T-helper 2 cell treated with Interferon-gamma antibody and Interleukin-4, amounts not matched to agents 100 ng/mL and 5 ng/mL, for 36 hours (primary cell): Measurements from ENCODE around the gene CNPY1. TPM values are rescaled to one million over a fixed set of nuclear protein-coding genes. Genes with fewer than 3 reads are reported as not detected.
"Not testable (repeated sequence)": the region's sequence is repeated elsewhere in the genome, so short reads cannot be mapped to it uniquely, and the experiment has no call there.

Experiments
- intact Hi-C: fragments of 100-400 bp; cut with micrococcal nuclease; formaldehyde crosslinking; loops from one replicate; pipeline ENCODE4 v1.15.1; 2023
- total RNA-seq: library from RNA; stranded (reverse); gene quantifications from 2 replicates; pipeline ENCODE4 v1.2.3, GENCODE V29; 2022

CNPY1 gene
- total RNA-seq, 1 donor from 2014 or later: not detected

DNA sequence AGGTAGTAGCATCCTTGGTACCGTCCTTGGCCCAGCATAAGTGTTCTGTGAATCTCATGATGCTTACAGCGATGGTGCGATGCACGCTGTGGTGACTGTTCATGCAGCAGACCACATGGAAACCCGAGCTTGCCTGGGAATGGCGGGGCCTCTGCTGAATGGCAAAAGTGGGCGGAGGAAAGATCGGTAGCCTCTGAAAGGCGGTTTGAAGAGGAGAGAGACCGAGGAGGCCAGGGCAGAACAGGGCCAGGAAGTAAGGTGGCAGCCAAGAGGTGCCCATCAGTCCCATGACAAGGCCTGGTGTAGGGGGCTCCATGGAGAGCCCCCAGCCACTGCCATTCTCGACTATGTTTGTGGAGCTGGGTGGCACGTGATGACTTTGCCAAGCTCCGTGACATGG is 33.2 kb upstream of the CNPY1 start:
- intact Hi-C loops: no loop called here

DNA sequence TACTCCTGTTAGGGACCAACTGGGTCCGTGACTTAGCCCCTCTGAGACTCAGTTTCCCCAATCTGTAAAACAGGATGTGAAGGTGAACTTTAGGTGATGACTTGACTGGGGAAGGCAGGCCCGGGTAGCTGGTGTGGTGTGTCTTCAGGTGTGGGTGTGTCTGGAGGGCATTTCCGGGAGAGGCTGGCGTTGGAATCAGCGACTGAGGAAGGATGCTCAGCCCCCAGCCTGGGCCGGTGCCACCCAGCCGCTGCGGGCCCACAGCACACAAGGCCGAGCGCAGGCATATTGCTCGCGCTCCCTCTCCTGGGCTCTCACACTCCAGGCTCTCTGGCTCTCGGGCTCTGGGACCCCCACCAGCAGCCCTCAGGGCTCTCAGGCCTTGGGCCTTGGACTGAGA is 31.7 kb upstream of the CNPY1 start:
- intact Hi-C loops: no loop called here

DNA sequence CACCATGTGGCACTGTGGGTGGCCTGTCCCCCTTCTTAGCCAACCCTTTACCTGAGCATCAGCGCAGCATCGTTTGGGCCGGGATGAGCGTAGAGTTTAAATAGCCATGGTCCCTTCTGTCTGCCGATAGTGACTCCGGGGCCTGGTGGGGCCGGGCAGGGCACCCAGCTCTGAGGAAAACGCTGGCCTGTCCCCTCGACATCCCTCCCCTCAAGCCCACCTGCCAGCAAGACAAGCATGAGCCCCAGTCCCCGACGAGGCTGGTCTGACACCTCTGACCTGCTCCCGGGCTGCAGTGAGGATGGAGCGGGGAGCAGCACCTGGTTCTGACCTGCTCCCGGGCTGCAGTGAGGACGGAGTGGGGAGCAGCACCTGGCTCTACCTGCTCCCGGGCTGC is 31.1 kb upstream of the CNPY1 start:
- intact Hi-C loops: no loop called here

DNA sequence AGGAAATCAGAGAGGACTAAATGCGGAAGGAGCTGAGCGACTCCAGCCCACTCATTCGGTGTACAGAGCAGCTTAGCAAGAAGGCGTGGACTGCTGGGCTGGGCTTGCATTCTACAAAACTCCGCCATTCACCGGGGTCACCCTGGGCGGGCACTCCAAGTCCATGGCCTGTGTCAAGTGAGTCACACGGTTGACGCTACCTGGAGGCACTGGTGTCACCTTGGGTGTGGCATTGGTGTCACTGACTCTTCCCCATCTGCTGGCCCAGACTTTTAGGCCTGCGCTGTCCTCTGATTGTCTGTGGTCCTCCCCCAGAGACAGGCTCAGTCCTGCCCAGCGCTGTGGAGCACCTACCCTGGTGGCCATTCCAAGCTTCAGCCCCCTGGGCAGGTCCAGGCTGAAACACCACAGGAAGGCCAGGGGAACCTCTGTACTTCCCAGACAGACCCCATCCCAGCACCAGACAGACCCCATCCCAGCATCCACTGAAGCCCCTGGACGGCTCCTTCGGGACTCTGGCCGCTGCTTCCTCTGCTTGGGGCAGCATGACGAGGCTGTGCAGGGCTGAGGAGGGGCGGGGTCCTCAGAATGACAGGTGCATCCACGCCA is 30.6 kb upstream of the CNPY1 start:
- intact Hi-C loops: no loop called here

DNA sequence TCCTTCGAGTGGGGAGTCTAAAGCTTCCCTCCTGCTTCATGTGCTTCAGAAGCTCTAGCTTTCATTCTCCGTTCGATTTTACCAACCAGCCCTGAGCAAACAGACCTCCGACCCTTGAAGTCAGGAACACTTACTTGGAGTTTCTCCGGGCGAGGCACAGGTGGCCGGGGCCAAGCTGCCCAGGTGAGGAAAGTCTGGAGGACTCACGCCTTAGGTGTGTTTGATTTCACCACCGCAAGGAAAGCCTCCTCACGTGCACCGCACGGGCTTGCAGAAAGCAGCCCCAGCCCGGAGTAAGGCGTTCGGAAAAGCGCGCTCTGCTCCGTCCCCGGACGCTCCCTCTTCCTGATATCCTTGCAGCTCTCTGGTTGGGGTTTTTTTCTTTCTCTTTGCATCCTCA is 30.1 kb upstream of the CNPY1 start:
- intact Hi-C loops: no loop called here

DNA sequence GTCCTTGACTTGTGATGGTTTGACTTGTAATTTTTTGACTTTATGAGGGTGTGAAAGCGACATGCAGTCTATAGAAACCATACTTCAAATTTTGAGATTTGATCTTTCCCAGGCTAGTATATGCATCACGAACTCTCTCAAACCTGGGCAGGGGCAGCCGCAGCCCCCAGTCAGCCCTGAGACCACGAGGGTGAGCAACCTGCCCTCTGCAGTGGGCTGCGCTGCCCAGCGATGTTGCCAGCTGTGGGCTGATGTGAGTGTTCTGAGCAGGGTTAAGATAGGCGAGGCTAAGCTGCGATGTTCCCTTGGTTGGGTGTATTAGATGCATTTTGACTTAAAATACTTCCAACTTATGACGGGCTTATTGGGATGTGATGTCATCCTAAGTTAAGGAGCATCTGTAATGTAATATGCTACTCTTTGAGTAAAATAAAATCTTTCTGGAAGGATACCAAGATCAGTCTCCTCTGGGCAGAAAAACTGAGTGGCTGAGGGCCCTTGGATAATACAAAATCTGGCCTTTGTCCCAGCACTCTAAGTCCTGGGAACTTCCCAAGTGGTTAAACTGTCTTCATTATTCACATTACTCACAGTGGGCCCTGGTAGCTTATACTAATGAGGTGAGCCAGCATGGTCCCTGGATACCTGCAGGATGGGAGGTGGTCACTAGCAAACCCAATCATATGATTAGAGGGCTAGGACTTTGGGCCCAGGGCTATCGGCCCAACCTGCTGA is 28.4 kb upstream of the CNPY1 start:
- intact Hi-C loops: no loop called here

DNA sequence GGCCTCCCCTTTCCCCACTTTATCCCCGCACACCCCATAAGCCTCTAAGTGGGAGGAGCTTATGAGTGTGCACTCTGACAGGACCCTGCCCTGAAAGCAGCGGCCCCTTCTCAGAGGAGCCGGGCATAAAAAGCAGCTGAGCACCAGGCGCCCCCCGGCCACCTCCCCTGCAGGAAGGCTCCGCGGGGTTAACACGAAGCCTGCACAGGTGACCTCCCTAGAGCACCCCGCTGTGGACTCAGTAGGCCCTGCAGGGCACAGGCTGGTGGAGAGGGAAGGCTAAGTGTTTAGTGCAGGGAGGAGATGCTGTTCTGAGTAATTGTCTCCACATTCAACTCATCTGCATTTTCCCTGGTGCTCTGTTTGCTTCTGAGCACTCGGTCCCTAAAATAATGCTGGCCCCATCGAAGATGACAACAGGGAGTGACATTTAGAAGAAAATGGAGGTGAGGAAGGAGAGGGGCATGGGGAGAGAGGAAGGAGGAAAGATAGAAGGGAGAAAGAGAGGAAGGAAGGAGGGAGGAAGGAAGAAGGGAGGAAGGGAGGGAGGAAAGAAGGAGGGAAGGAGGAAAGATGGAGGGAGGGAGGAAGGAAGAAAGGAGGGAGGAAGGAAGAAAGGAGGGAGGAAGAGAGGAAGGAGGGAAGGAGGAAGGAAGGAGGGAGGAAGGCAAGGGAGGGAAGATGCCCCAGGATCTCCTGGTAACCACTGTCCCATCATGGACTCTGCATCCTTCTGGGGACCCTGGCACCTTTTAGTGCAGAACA is 25.4 kb upstream of the CNPY1 start:
- intact Hi-C loops: no loop called here

DNA sequence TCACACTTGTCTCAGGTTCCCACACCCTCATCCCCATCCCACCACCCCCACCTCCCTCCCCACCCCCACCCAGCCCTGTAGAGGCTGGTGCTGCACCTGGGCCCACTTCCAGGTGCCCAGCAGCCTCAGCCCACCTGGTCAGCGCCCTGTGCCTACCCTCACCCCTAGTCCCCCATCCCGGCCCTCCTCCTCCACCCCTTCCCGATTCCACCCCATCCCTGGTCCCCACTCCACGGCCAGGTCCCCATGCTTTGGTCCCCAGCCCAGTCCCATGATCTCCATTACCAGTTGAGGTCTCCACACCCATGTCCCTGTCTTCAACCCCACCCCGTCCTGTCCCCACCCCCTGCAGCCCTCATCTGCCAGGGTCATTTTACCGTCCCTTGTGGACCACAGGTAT is 24.6 kb upstream of the CNPY1 start:
- intact Hi-C loops: no loop called here

DNA sequence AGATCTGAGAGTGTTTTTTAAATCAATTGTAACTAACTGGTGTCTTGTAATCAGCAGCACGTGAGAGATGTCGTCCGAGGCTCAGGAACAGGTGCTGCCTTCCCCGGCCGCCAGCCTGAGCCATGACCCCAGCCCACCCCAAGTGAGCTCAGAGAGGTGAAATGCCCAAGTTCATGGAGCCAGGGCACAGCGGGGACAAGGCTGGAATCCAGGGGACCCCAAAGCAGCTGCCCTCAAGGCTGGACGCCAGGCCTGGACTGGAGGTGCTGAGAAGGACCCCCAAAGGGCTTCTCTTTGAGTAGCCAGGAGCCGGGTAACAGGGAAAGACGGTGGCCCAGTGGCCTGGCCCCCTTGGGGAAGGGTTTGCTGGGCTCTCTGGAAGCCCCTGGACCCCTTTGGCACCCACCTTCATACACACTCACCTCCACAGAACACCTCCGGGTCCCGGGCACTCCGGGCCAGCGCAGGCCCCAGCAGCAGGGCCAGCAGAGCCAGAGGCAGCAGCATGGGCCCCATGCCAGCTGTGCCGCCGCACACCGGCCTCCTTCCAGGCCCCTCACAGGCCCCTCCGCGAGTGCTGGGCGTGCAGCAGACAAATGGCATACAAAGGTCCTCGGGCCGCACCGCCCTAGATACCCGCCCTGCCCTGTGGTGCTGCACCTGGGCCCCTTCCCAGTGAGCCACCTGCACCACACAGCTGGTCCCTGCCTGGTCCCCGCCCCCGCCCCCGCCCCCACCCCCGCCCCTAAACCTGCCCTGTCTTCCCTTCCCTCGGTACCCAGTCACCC is 24.0 kb upstream of the CNPY1 start:
- intact Hi-C loops: no loop called here

DNA sequence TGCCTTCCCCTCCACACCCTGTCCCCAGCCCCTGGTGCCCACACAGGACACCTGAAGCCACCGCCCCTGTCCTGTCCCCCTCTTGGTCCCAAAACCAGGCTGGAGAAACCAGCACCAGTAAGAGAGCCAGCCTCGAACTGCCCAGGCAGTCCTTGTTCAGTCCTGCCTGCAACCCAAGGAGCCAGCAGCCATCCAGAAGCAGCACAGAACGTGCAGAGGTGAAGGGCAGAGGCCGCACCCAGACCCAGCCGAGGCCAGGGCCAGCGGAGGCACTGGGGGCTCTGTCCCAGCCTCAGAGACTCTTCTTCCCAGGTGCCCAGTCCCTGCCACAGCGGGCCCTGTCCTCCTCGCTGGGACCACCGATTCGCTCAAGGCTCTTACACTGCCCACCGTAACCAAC is 23.3 kb upstream of the CNPY1 start:
- intact Hi-C loops: no loop called here

DNA sequence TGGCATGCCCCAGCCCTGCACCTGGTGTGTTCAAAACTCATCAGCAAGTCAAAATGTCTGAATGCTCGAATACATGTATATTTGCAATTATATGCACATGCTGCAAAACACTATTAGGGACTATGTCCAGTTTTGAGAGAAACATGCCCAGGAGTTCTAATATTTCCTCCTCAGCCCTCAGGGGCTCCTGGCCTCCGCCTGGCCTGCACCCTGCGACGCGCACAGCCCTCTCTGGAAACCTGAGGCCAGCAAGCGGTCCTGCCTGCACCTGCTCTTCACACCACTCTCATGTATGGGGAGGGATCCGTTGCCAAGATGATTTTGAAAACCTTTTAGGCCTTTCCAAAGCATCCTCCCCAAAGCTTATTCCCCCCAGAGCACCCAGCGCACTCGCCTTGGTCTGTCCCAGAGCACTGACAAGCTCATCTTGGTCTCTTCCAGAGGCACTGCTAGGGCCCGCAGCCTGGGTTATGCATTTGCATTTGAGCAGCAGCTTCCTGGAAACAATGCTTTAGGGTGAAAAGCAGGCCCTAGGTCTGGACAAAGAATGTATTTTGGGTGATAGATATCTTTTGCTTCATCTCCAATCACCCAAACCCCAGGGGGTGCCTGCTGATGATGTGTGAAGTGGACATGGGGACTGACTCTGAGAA is 22.6 kb upstream of the CNPY1 start:
- intact Hi-C loops: no loop called here

DNA sequence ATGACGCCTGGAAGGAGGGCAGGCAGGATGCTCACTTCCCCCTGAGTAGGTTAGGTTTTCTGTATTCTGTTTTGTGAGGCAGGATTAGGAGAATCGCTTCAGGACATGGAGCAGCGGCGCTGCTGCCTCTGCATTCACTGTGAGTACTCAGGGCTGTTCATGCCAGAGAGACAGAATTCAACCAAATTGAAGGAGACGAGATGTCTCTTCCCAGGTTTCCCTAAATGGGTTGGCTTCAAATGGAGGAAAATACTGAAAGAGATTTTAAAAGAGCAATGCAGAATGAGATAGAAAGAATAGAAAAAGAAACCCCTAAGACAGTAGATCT is 21.9 kb upstream of the CNPY1 start:
- intact Hi-C loops: no loop called here

DNA sequence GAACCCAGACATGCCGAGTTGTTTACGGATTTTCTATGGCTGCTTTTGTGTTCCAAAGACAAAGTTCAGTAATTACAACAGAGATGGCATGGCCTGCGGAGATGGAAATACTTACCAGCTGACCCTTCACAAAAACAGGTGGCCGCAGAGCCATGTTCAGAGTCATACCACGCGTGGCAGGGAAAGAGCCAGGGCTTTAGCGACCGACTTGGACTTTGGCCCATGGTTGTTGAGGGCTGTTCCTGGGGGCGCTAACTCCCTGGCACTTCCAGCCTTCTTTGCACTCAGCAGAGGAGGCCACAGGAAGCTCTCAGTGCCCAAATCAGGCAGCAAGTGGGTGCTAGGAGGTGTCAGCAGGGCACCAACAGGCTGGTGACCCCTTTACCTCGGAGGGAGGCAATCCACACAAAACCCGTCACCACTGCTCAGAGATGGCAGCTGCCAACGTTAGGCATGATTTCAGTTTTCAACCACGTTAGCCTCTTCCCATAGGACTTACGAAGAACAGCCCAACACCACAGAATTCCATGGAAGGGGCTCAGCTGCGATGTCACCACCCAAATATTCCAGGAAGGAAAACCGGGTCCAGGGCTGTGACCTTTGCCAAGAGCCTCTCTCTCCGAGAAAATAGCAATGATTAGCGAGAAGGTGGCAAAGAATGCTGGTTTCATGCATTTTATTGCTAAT is 21.4 kb upstream of the CNPY1 start:
- intact Hi-C loops: no loop called here

DNA sequence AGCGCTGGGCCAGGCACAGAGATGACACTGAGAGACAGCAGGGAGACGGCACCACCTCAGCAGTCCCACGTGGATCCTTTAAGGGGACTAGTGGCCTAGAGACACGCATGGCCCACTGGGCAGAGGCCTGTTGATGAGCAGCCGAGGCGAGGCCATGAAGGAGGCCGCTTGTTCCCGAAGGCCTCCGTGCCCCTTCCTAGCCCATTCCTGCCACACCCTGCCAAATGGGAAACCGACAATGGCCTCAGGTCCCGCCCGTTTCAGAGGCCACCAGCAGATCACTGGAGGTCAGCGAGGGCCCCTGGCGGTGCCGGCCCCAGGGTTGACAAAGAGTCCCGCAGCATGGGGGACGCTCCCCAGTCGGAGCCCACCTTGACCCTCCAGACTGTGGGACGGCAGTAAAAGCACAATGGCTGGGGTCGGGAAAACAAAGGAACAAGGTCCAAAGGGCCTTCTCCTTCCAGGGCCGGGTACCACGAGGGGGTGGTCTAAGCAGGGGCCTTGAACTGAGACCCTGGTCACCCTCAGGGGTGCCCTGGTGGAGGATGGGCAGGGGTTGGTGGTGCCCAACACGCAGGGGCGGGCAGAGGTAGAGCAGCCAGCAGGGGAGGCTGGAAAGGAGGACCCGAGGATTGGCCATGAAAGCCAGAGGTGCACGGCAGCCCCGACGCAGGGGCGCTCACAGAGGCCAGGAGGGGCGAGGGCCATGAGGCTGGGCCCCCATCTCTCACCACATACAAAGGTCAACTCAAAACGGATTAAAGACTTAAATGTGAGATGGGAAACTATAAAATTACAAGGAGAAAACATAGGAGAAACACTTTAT is 19.9 kb upstream of the CNPY1 start:
- intact Hi-C loops: no loop called here

DNA sequence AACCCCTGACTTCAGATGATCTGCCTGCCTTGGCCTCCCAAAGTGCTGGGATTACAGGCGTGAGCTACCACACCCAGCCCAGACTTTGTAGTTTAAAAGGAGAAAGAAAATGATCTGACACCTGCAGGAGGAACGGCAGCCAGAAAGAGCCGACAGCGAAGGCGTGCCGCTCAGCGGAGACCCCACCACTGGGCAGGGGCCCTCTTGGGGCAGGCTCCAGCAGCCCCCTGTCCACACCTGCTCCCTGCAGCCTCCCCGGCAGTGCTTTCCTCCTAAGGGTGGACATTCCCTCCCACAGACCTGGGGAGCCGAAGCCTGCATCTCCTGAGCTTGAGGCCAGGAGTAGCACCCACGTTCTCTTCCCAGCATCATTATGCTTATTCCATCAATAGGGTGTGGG is 19.2 kb upstream of the CNPY1 start:
- intact Hi-C loops: no loop called here

DNA sequence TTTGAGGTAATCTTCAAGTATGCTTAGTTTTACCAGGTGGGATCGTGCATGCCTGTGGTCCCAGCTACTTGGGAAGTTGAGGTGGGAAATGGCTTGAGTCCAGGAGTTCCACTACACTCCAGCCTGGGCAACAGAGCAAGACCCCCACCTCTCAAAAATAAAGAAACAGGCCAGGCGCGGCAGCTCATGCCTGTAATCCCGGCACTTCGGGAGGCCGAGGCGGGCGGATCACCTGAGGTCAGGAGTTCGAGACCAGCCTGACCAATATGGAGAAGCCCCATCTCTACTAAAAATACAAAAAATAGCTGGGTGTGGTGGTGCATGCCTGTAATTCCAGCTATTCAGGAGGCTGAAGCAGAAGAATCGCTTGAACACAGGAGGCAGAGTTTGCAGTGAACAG is 16.6 kb upstream of the CNPY1 start:
- intact Hi-C loops: not testable (repeated sequence)

DNA sequence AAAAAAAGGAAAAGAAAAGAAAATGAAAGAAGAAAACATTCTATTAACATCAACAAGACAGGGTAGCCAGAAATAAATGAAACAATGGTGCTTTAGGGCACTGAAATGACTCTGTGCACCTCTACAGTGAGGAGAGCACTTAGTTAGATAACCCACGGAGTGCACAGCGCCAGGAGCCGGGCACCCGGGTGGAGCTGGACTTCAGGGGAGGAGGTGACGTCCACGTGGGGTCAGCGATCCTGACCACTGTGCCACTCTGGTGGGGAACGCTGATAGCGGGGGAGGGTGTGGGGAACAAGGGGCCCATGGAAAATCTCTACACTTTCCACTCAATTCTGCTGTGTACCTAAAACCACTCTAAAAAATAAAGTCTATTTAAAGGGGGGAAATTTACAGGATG is 15.7 kb upstream of the CNPY1 start:
- intact Hi-C loops: no loop called here

DNA sequence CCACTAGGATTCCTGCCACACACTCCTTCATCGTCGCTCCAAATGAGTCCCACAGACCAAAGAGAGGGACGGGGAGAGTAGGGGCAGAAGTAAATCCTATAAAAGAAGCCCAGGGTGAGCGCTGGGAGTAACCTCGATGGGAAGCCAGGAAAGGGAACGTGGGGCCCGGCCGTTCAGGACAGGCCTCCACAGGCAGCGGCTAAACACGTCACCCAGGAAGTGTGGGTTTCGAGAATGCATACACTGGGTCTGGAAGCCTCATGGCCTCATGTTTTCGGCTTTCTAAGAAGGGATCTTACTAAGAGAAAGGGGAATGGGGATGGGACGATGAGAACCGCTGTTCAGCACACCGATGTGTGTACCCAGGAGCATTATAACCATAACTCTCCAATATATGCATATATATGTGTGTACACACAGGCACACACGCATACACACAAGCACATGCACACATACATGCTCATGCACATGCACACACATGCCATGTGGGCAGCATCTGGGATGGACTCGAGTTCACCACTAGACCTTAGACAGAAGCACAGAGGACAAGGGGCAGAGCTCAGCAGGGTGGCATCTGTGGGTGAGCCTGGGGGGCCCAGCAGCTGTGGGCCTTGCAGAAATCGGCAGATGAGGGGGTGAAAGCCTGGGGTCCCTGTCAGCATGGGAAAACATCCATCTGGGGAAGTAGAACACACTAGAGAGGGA is 14.8 kb upstream of the CNPY1 start:
- intact Hi-C loops: no loop called here

DNA sequence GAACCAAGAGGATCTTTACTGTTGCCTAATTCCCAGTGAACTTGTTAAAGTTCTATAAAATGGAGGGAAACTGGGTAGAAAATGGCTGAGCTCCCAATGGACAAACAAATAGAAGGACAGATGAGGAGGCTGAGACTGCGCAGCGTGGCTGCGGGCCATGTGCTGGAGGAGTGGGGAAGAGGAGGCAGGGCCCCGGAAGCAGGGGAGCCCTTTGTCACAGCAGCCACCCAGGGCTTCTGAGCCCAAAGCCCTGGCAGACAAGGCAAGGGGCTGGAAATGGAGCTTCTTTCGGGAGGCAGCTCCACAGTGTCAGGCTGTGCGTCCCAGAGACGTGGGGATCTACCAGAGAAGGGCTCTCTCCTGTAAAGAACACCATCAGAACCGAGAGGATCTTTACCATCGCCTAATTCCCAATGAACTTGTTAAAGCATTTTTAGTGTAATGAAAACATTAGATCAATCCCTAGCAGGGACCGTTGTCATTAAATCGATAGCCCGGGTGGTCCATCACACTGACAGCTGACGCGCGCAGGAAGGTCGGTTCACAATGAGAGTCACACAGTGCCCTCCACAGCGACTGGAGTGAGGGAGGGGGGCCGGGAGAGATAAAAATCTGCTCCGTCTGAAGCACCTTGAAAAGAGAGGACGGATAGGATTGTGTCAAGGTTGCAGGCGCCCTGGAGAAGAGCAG is 14.0 kb upstream of the CNPY1 start:
- intact Hi-C loops: no loop called here
